ENCODE data around the gene LOXL1.

Gene LOXL1

DNA sequence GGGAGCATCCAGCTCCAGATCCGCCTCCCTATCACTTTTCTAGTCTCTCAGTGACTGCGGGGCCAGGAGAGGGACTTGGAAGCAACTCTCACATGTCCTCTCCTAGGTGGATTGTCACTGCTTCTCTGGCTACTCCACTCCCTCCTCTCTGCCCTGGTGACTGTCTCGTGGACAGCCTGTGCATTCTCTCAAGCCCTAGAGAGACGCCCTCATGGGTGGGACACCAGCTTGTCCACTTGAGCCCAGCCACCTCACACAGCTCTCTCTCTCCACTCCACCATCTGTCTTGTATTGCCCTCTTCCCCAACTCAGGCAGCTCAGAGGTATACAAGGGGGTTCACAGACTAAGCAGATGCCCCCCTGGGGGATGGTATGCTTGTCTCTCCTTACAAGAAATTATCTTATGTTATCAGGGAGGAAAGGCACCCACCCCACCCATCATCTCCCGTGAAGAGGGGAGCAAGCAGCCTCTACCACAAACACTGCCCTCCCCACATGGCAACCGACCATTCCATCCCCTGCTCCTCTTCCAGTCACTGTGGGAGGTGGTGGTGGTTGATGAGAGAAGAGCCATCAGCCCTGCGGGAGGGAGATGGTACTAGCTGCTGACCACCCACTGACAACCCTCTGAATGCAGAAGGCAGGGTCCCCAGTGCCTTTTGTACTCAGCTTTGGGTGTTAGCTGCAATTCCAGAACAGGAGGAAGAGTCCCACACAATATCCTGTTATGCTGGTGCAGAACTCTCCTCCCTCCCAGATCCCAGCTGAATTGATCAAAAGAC lies 15.5 kb upstream of the LOXL1 start:
- no peak for DNase-seq
- TF ChIP-seq, protein P1, sequence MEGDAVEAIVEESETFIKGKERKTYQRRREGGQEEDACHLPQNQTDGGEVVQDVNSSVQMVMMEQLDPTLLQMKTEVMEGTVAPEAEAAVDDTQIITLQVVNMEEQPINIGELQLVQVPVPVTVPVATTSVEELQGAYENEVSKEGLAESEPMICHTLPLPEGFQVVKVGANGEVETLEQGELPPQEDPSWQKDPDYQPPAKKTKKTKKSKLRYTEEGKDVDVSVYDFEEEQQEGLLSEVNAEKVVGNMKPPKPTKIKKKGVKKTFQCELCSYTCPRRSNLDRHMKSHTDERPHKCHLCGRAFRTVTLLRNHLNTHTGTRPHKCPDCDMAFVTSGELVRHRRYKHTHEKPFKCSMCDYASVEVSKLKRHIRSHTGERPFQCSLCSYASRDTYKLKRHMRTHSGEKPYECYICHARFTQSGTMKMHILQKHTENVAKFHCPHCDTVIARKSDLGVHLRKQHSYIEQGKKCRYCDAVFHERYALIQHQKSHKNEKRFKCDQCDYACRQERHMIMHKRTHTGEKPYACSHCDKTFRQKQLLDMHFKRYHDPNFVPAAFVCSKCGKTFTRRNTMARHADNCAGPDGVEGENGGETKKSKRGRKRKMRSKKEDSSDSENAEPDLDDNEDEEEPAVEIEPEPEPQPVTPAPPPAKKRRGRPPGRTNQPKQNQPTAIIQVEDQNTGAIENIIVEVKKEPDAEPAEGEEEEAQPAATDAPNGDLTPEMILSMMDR (IDR thresholded peaks at IDR 0.05; ENCODE audit: low read depth, low read length) = no peak
- Histone ChIP-seq H3K4me1 (no peaks in the 10 kb centered on the region; the same call in 1 of the 2 replicates), H3K36me3 (no peaks in the 10 kb centered on the region), H3K4me3 (ENCODE audit: low read depth, low read length) (no peak overlapping the region), H3K9me3 (no peaks in the 10 kb centered on the region), H3K27me3 (no peaks in the 10 kb centered on the region)

DNA sequence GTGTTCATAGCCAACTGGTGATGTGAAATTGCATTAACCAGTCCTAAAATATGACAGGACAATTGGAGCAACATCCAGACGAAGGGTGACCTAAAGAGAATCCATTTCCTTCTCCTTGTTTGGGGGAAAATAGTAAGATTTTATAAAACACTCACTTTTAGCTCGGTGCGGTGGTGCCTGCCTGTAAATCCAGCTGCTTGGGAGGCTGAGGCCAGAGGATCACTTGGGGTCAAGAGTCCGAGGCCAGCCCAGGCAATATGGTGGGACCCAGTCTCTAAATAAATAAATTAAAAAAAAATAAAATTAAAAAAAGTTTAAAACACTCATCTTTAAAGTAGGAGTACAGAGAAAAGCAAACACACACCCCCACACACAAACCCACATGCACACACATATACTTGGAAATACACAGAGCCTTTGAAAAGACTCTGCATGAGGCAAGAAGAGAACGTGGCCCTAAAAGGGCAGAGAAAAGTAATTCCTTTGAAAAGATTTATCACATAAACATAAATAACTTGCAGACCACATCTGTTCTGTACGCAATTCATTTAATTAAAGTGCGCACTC lies 14.1 kb upstream of the LOXL1 start:
- Histone ChIP-seq H3K4me3 (ENCODE audit: low read depth, low read length) (no peak overlapping the region), H3K27me3 (no peaks in the 10 kb centered on the region), H3K36me3 (no peaks in the 10 kb centered on the region), H3K9me3 (no peaks in the 10 kb centered on the region), H3K4me1 (no peaks in the 10 kb centered on the region; the same call in 1 of the 2 replicates)
- TF ChIP-seq, protein P1 (IDR thresholded peaks at IDR 0.05; ENCODE audit: low read depth, low read length) = no peak
- no peak for DNase-seq

DNA sequence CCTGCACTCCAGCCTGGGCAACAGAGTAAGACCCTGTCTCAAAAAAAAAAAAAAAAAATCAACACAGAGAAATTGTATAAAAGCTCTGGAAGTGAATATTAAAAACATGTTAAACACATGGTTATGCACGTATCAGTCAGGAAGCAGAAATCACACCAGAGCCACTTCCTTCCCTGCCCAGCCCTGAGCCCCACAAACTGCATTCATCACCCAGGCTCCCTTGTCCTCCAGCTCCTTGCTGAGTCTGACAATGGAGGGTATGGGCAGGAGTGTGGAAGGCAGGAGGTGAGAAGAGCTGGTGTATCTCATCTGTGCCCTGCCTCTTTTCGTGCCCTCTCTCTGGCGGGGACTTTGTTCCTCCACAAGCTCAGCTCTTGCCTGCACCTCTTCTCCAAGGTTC lies 12.1 kb upstream of the LOXL1 start:
- no peak for DNase-seq
- no peaks in the 10 kb centered on the region; the same call in 1 of the 2 replicates for H3K4me1 ChIP-seq
- H3K4me3 ChIP-seq (ENCODE audit: low read depth, low read length) = no peak overlapping the region
- H3K36me3 ChIP-seq = no peaks in the 10 kb centered on the region
- TF ChIP-seq, protein P1 (IDR thresholded peaks at IDR 0.05; ENCODE audit: low read depth, low read length) = no peak
- no peaks in the 10 kb centered on the region for H3K9me3 ChIP-seq
- H3K27me3 ChIP-seq = no peaks in the 10 kb centered on the region

DNA sequence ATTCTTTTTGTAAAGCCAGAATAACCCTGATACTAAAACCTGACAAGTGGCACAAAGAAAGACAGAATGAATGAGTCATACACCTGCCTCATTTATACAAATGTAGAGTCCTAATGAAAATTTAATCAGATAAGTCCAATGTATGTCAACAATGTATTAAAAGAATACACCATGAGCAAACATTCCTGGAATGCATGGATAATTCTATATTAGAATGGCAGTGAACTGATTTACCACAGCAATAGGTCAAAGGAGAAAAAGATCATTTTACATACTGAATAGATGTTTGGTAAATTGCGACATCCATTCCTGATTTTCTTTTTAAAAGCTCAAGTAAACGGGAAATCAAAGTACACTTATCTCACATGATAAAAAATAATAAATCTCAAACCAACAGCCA lies 11.2 kb upstream of the LOXL1 start:
- no peaks in the 10 kb centered on the region for H3K36me3 ChIP-seq
- no peak for DNase-seq
- no peak overlapping the region for H3K4me3 ChIP-seq (ENCODE audit: low read depth, low read length)
- no peaks in the 10 kb centered on the region for H3K27me3 ChIP-seq
- H3K9me3 ChIP-seq = no peaks in the 10 kb centered on the region
- no peaks in the 10 kb centered on the region; the same call in 1 of the 2 replicates for H3K4me1 ChIP-seq
- TF ChIP-seq, protein P1 (IDR thresholded peaks at IDR 0.05; ENCODE audit: low read depth, low read length) = no peak

DNA sequence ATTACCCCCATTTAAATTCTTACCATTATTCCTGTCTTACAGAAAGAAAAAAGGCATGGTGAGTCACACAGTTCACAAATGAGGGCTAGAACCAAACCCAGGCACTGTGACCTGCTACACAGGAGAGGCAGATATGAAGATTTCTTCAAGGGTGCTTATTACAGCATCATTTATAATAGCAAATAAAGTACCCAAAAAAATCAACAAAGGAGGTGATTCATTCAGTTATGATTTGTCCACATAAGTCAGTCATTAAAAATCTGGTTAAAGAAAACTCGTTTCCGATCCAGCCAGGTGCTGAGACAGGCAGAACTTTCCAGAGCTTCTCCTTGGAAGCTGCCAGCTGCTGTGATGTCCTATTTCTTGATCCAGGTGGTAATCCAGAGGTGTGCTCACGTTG lies 7.5 kb upstream of the LOXL1 start:
- peaks cover 18% of the 10 kb centered on the region for H3K4me1 ChIP-seq
- TF ChIP-seq, protein P1 (IDR thresholded peaks at IDR 0.05; ENCODE audit: low read depth, low read length) = no peak
- no peak overlapping the region for H3K4me3 ChIP-seq (ENCODE audit: low read depth, low read length)

DNA sequence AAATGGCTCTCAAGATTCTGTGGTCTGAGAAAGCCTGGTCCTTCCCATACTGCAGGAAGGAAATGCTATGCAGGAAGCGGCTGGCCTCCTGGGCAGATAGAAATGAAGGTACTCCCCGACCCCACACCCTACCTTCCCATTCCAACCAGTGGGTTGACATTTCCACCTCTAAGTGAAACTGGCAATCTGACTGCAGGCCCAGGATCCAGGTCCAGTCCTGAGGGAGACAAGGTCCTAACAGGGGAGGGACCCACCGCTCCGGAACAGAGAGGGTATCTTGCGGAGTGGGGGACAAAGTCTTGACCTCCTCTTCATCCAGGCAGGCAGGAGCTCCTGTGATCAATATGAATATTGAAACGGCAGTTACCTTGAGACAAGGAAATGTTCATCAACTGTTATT lies 6.6 kb upstream of the LOXL1 start:
- H3K4me1 ChIP-seq = peaks cover 27% of the 10 kb centered on the region
- H3K4me3 ChIP-seq (ENCODE audit: low read depth, low read length) = no peak overlapping the region
- no peak for DNase-seq
- TF ChIP-seq, protein P1 (IDR thresholded peaks at IDR 0.05; ENCODE audit: low read depth, low read length) = no peak
- no peaks in the 10 kb centered on the region for H3K36me3 ChIP-seq
- H3K9me3 ChIP-seq = no peaks in the 10 kb centered on the region
- no peaks in the 10 kb centered on the region for H3K27me3 ChIP-seq

More for the DNA sequence above, 7.5 kb upstream of the LOXL1 start:
- Histone ChIP-seq H3K9me3 (no peaks in the 10 kb centered on the region), H3K27me3 (no peaks in the 10 kb centered on the region), H3K36me3 (no peaks in the 10 kb centered on the region)
- no peak for DNase-seq

Data from BE2C (cell line).